Activated naive CD4-positive, alpha-beta T cell treated with Interleukin-2 at 50 U/mL for 16 hours (primary cell): ENCODE data around the gene POLR2J3.
"Not testable (repeated sequence)": the region's sequence is repeated elsewhere in the genome, so short reads cannot be mapped to it uniquely, and the experiment has no call there.

Experiments used
- DNase-seq: peaks from one replicate; pipeline ENCODE4 v3.0.0-alpha.2; 2020

Gene POLR2J3

DNA sequence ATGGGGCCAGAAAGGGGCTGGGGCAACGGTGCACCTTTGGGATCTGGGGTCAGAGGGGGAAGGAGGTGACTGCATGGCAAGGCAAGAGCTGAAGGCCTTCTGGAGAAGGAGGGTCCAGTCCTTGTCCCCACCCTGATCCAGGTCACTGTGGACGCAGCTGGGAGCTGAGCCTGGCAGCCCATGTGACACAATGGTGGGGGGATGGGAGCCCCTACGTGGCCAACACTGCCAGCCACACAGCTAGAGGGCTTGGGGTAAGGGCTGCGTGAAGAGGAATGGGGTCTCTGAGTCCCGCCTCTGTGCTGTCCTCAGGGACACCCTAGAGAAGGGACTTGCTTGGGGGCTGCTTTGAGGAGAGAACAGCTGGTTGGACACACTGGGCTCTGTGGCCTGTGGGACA lies 9.3 kb upstream of the POLR2J3 start:
- not testable (repeated sequence) for DNase-seq

DNA sequence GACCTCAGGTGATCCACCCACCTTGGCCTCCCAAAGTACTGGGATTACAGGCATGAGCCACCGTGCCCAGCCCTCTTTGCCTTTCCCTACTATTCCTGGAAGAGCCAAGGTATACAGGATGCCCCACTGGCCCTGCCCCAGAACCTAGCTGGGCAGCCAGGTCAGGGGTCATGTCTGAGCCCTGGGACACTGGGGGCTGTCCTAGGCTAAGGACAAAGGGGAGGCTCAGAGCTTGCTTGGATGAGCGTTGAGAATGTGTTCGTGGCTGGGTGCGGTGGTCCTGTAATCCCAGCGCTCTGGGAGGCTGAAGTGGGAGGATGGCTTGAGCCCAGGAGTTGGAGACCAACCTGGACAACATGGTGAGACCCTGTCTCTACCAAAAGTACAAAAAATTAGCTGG lies 6.1 kb upstream of the POLR2J3 start:
- not testable (repeated sequence) for DNase-seq

DNA sequence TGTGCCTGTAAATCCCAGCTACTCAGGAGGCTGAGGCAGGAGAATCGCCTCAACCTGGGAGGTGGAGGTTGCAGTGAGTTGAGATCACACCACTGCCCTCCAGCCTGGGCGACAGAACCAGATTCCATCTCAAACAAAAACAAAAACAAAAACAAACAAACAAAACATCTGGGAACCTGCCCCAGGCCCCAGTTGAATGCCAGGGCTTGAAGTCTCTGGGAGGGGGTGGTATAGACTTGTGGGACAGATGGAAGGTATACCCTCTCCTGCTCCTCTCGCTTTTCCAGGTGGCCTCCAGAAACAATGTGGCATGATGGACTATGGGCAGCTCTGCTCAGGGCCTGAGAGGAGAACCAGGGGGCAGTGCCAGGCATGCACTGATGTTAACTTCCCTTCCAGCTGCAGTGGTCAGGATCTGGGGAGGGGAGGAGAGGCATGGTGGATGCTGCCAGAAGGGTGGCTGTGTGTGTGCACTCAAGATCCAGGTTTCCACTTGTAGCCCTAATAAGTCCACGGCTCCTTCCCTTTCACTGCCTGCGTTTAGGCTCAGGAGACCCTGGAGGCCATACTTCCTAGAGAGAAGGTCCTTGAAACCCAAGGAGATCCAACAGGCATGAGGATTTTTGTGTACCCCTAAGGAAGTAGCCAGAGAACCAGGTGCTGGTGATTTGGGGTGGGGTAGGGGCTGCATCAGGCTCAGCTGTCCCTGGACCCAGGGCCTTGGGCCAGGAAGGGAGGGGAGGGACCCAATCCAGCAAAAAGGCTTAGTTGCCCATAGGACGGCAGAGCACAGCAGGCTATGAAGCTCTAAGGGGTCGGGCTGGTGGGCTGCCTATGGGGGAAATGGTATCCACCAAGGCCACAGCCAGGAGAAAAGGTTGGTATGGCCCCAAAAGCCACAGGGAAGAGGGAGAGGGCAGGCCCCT lies 5.2 kb upstream of the POLR2J3 start:
- not testable (repeated sequence) for DNase-seq

DNA sequence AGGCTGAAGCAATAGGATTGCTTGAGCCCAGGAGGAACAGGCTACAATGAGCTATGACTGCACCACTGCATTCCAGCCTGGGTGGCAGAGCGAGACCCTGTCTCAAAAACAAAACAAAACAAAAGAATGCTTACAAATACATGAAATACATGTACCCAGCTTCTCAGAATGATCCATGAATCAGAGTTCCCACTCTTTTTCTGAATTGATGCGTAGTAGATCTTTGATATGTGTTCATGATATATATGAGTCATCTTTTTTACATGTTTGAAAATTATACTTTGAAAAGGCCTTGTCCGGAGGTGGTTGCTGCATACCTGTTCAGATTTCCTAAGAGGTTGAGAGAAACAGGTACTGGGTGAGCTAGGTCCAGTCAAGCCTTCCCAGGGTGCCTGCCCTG lies 4.0 kb upstream of the POLR2J3 start:
- DNase-seq: not testable (repeated sequence)

DNA sequence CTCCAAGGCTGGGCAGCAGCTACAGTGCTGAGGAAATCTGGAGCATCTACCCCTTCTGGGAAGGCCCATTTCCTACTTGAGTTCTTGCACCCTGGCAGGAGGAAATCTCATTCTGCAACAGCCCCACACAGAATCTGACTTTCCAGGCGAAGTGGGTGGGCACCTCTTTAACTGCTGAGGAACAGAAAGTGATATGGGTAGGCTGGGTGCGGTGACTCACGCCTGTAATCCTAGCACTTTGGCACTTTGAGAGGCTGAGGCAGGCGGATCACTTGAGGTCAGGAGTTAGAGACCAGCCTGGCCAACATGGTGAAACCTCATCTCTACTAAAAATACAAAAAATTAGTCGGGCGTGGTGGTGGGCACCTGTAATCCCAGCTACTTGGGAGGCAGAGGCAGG lies 2.2 kb upstream of the POLR2J3 start:
- DNase-seq: not testable (repeated sequence)

DNA sequence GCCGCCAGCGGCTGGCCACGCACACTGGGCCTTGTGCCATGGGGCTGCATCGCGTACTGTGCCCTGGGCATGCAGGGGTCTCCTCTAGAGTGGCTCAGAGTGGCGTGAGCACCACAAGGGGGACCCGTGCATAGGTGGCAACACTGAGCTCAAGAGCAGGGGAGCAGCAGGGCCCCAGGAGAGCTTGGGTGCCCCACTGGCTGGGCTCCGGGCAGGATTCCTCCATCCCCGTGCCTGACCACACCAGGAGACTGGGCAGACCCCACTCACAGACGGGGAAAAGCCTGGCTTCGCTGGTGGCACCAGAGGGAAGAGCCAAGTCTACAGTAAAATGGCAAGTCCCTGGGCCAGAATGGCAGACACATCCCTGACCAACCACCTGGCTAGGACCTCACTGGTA lies 3.8 kb downstream of the POLR2J3 start:
- DNase-seq: not testable (repeated sequence)

DNA sequence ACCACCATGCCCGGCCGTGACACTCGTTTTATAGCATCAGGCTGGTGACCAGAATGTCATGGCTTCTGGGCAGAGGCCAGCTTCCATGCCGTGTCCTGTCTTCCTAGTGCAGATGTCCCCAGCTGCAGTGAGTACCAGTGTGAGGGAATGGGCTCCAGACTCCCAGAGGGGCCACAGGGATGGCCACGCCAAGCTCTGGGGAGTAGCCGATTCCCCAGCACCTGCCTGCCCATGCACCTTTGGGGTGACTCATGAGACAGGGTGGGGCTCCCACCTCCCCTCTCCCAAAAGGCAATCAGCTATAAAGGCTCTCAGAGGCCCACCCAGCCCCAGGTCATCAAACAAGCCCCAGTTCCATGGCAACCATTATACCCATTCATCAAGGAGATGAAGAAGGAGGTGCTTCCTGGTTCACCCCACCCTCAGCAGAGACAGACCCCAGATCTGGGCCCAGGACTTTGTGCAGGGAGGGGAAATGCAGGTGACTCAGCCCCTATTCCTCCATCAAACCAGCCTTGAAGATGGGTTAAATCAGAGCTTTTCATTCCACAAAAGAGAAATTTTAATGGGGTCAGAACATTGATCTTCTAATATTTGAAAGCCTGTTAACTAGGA lies 21.5 kb downstream of the POLR2J3 start, which contains the start of gene SPDYE2:
TSS of gene SPDYE2 (plus strand) at position 419 of the 615 bp plus-strand sequence. CDS start 2,030 bp downstream, outside the sequence.
- not testable (repeated sequence) for DNase-seq

DNA sequence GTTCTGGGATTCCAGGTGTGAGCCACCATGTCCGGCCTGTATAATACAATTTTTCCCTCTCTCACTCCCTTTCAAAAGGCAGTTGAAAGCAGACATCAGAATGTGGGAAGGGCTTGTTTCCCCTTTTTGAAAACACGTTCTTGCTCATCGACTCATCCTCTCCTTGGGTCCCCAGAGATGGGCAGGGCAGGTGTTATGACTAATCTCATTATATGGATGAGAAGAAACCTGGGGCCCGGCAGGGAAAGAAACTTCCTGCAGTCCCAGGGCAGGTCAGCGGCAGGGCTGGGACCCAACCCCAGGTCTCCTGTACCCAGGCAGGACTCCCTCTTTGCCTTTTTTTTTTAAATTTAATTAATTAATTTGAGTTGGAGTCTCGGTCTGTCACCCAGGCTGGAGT lies 26.0 kb downstream of the POLR2J3 start:
- not testable (repeated sequence) for DNase-seq

DNA sequence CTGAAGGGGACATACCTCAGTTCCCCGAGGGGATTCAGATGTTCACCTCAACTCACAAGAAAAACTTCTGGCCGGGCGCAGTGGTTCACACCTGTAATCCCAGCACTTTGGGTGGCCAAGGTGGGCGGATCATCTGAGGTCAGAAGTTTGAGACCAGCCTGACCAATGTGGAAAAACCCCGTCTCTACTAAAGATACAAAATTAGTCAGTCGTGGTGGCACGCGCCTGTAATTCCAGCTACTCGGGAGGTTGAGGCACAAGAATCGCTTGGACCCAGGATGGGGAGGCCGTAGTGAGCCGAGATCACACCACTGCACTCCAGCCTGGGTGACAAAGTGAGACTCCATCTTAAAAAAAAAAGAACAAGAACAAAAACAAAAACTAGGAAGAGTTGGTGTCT lies 27.1 kb downstream of the POLR2J3 start:
- DNase-seq: not testable (repeated sequence)

DNA sequence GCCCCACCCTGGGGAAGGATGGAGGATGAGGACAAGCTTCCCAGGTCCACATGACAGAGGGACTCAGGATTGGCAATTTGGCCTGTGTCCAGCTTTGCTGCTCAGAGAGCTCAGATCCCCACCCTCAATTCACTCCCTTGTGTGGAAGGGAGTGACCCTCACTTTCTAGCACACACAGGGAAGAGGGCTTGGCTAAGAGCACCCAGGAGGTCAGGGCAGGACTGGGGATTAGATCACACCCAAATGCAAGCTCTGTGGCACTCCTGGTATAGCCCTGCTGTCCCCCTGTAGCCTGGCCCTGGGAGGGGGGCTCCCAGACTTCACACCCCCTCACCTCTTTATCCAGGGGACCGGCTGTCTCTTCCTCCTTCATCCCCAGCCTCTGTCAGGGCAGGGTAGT lies 28.0 kb downstream of the POLR2J3 start:
- not testable (repeated sequence) for DNase-seq

DNA sequence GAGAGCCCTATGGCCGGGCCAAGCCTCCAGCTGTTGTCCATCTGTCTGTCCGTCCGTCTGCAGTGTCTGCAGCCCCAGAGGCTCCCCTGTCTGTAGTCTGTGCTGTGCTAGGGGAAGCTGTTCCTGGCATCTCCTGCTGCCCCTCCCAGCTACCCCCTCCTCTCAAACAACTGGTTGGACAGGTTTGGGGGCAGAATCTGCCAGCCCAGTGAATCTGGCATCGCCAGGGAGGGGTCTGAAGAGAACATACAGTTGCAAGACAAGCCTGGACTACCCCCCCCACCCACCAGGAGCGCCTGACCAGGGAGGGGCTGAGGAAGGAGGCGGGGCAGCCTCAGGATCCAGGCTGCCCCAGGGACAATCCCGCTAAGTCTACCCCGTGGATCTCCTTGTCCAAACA lies 28.8 kb downstream of the POLR2J3 start, which contains the start of gene UPK3BL2:
TSS of gene UPK3BL2 (minus strand) at position 101 of the 400 bp plus-strand sequence. CDS start at position 41, 60 bp downstream.
- not testable (repeated sequence) for DNase-seq

DNA sequence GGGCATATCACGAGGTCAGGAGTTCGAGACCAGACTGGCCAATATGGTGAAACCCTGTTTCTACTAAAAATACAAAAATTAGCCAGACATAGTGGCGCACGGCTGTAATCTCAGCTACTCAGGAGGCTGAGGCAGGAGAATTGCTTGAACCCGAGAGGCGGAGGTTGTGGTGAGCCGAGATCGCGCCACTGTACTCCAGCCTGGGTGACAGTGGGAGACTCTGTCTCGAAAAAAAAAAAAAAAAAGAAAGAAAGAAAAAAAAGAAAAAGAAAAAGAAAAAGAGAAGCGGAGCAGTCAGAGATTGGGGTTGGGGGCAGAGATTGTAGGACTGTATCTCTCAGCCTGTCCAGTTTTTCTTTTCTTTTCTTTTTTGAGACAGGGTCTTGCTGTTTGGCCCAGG lies 29.6 kb downstream of the POLR2J3 start:
- DNase-seq: not testable (repeated sequence)

DNA sequence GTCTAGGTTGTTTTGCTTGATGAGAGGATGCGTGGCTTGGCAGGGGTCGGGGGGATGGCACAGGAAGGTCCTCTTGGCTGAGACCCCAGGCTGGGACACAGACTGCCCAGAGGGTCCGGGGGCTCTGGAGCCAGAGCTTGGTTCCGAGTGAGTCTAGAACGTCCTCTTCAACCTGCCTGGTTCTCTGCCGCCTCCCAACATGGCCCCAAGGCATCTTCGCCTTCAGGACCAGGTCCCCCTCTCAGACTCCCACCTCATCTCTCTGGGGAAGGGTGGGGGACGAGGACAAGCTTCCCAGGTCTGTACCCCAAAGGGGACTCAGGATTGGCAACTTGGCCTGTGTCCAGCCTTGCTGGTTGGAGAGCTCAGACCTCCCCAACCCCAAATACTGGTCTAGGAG lies 30.3 kb downstream of the POLR2J3 start:
- not testable (repeated sequence) for DNase-seq

DNA sequence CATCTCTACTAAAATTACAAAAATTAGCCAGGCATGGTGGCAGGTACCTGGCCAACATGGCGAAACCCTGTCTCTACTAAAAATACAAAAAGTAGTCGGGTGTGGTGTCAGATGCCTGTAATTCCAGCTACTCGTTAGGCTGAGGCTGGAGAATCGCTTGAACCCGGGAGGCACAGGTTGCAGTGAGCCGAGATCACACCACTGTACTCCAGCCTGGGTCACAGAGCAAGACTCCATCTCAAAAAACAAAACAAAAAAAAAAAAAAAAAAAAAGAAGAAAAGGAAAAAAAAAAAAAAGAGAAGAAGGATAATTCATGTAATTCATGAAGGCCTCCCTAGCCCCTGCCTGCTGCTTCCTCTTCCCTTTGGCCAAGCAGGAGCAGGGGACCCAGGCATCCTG lies 31.8 kb downstream of the POLR2J3 start:
- not testable (repeated sequence) for DNase-seq

DNA sequence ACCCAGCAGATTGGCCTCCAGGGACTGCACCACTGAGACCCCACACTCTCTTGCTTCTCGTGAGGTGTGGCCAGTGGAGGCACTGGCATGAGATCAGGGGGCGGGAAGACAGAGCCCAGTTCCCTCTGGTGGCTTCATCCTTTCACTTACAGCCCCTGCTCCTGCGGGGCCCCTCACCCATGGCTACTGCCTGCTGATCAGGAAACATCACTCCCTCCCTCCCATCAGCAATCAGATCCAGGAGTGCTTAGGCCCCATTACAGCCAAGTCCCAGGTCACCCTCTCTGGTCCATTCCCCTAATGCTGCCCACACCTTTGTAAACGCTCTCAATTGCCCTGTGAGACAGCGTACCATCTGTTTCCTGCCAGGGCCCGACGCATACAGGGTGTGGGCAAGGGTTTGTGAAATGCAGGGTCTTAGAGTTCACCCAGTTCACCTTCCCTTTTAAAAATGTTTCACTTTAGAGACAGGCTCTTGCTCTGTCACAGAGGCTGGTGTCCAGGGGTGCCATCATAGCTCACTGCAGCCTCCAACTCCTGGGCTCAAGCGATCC lies 37.2 kb downstream of the POLR2J3 start:
- not testable (repeated sequence) for DNase-seq

DNA sequence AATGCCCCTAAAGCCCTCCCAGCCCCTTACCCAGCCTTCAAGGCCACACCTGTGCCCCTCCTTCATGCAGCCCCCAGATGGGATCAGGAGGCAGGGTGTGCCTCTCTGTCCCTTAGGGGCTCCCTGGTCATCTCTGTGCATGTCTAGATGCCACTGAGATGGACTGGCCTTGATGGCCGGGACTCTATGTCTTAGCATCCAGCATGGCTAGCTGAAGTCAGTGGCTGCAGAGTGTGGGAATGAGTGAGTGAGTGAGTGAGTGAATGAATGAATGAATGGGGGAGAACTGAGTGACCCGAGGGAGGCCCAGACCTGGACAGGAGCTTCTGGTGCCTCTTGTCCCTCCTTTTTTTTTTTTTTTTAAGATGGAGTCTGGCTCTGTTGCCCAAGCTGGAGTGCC lies 40.3 kb downstream of the POLR2J3 start:
- not testable (repeated sequence) for DNase-seq

DNA sequence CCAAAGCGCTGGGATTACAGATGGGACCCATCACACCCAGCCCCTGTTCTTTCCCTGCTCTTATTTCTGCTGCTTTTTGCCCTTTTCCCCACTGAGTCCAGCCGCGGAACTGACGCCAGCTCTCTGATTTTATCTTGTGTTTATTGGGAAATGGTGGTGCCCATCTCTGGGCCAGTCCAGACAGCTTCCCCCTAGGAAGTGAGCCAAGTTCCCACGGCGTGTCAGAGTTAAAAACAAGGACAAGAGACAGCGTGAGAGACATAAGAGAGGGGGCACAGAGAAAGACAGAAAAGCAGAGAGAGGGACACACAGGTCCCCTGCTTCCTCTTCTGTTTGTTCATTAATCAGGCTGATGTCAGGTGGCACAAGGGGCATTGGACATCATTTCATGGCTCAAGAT lies 40.8 kb downstream of the POLR2J3 start:
- not testable (repeated sequence) for DNase-seq

DNA sequence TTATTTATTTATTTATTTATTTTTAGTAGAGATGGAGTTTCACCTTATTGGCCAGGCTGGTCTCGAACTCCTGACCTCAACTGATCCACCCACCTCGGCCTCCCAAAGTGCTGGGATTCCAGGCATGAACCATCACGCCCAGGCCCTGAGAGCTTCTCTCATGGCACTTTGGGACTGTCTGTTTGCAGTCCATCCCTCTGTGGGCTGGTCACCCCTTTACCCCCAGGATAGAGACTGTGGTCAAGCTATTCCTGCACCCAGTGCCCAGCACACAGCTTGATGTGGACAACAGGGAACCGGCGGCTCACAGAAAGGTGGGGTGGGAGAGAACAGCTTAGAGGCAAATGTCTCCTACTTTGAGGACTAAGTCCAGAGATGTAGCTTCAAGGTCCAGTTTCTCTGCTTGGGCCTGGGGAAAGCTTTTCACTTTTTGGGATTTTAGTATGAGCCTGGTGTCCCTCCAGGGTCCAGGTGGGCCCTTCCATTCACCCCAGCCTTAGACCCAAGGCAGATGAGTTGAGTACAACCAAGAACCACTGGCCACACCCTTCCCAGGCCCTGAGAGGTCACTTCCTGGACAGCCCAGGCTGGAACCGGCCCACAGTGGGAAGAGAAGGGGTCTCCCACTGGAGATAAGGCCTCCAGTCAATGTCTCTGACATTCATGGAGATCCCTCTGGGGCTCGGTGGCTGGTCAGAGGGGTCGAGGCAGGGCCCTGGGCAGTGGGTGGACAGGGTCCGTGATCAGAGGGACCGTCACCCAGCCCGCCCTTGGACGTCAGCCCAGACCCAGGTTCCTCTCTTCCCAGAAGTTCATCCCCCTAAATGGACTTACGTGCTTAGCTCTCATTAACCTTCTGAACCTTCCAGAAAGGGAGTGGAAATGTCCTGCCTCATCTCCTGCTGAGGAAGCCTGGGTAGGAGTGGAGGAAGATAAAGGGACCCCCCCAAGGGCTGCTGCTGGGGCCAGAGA lies 44.3 kb downstream of the POLR2J3 start:
- DNase-seq: not testable (repeated sequence)

DNA sequence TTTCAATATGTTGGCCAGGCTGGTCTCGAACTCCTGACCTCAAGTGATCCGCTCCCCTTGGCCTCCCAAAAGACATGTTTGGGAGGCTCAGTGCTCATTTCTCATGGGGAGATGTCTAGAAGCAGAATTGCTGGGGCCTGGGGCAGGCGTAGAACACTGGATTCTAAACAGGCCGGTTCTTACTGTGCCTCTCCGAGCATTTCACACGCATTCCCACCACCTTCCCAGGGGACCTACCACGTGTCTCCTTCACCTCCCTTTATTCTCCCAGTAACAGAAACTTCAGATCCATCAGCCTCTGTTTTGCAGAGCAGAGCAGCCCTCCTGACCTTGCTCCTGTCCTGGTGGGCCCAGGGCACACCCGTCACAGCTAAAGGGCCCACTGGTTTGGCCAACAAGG lies 45.2 kb downstream of the POLR2J3 start:
- DNase-seq: not testable (repeated sequence)

DNA sequence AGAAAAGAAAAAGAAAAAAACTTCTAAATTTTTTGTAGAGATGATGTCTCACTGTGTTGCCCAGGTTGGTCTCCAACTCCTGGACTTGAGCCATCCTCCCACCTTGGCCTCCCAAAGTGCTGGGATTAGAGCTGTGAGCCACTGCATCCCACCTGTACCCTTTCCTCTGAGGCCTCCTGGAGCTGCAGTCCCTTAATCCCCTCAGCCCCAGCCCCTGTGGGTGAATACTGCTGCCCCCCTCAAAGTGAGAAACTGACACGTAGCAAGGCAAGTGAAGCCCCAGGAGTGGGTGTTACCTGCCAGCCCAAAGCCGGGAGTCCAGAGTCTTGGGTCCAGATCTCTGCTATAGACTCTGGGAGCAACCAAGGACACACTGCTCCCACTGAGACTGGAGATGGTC lies 47.6 kb downstream of the POLR2J3 start:
- DNase-seq: not testable (repeated sequence)

DNA sequence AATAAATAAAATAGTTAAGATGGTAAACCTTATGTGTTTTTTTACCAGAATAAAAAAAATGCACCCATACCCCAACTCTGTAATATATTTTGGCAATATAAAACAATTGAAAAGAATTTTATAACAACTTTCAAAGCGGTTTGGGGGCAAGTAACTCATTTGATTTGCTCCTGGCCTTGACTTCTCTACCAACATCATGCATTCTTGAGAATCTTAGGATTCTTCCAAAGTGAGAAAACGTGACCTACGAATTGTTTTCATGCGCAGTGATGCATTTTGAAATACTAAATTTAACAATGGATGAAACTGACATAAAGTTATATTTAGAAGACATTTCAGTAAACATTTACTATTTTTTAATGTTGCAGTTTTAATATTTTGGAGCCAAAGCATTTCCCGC lies 51.6 kb downstream of the POLR2J3 start:
- DNase-seq: not testable (repeated sequence)

DNA sequence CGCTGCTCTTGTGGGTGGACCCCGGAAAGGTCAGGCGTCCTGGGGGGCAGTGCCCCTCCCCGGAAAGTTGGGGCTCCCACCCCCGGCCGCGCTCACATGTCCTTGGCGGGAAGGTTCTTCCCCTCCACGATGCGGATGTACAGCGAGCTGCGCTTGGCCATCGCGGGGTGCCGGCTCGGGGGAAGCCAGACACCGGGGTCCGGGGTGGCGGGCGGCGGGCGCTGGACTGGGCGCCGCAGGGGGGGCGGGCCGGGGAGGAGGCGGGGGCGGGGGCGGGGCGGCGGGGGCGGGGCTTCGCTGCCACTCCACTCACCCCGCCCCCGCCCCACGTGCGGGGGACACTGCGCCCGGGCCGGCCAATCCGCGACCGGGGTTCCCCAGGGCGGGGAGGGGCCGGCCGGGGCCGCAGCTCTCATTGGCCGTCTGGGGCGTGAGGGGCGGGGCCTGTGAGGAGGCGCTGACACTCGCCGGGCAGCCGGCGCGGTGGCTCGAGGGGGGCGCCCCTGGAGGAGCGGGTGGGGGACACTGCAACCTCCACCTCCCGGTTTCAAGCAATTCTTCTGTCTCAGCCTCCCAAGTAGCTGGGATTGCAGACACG lies 54.7 kb downstream of the POLR2J3 start, which contains the start of gene RASA4B:
TSS of gene RASA4B (minus strand) at position 228 of the 598 bp plus-strand sequence. CDS start at position 161, 67 bp downstream.
- DNase-seq: not testable (repeated sequence)
